Coronary artery (tissue), 2 donors: ENCODE measurements around the gene PLPP4.

Experiments
- DNase-seq: peaks from one replicate; pipeline ENCODE4 v3.0.0-alpha.2; 2017; ENCODE audit warnings: low spot score
- H3K27ac ChIP-seq, 2 donors: fragments of 200-600 bp; sonication (generic); one replicate each; pipeline ENCODE4 v1.5.1; 2016 to 2019
- H3K4me3 ChIP-seq: fragments of 200-600 bp; sonication (generic); 2 replicates; pipeline ENCODE4 v1.5.1; 2016; ENCODE audit warnings: mild to moderate bottlenecking, moderate library complexity
- CTCF ChIP-seq: fragments of 200-600 bp; sonication (generic); IDR thresholded peaks from one replicate; pipeline ENCODE4 v1.5.1; 2019; ENCODE audit warnings: antibody characterized with exemption

Gene PLPP4

GRCh38 chr10:120423431-120424197 is 33.4 kb upstream of the PLPP4 start:
- DNase-seq, result no peak
- TF ChIP-seq CTCF, result peak; percentile 23
- H3K4me3 ChIP-seq, result no peak overlapping the region
- H3K27ac ChIP-seq, result no peak overlapping the region

GRCh38 chr10:120424198-120424464 is 32.9 kb upstream of the PLPP4 start:
- no peak for DNase-seq
- Histone ChIP-seq H3K4me3 (no peak overlapping the region), H3K27ac (no peak overlapping the region)
- no peak for TF ChIP-seq CTCF

- no peak overlapping the region for H3K27ac ChIP-seq
- TF ChIP-seq CTCF, result no peak
- DNase-seq, result no peak
- H3K4me3 ChIP-seq, result no peak overlapping the region
Observed at GRCh38 chr10:120426306-120426705, 30.7 kb upstream of the PLPP4 start.

GRCh38 chr10:120428754-120429153 is 28.3 kb upstream of the PLPP4 start:
- DNase-seq, result no peak
- no peak overlapping the region for H3K4me3 ChIP-seq
- TF ChIP-seq CTCF, result no peak
- no peak overlapping the region for H3K27ac ChIP-seq

- TF ChIP-seq CTCF, result no peak
- Histone ChIP-seq H3K4me3 (no peak overlapping the region), H3K27ac (no peak overlapping the region)
- DNase-seq, result no peak
Observed at GRCh38 chr10:120429395-120429794, 27.6 kb upstream of the PLPP4 start.

GRCh38 chr10:120431251-120431651 is 25.8 kb upstream of the PLPP4 start:
- DNase-seq, result no peak
- no peak overlapping the region for H3K27ac ChIP-seq
- H3K4me3 ChIP-seq, result no peak overlapping the region
- no peak for TF ChIP-seq CTCF

GRCh38 chr10:120432209-120432608 is 24.8 kb upstream of the PLPP4 start:
- DNase-seq, result no peak
- no peak for TF ChIP-seq CTCF
- no peak overlapping the region for H3K4me3 ChIP-seq
- no peak overlapping the region for H3K27ac ChIP-seq
